GM19240 (cell line): ENCODE results near the gene TBC1D22A.

Experiments used
- DNase-seq: peaks from one replicate; pipeline ENCODE4 v3.0.0; 2011; ENCODE audit warnings: low spot score; ENCODE audit not compliant: insufficient read length

TBC1D22A gene

GRCh38 chr22:46991666-46992065 is 229.2 kb downstream of the TBC1D22A start:
- no peak for DNase-seq

- DNase-seq = no peak
Measured at GRCh38 chr22:46992121-46992731, 229.8 kb downstream of the TBC1D22A start.

- no peak for DNase-seq
Measured at GRCh38 chr22:46993633-46994032, 231.2 kb downstream of the TBC1D22A start.

GRCh38 chr22:46994265-46994664 is 231.8 kb downstream of the TBC1D22A start:
- no peak for DNase-seq

- DNase-seq = no peak
Measured at GRCh38 chr22:46994983-46995382, 232.5 kb downstream of the TBC1D22A start.

- no peak for DNase-seq
Measured at GRCh38 chr22:46995501-46996360, 233.3 kb downstream of the TBC1D22A start.

GRCh38 chr22:46996595-46997310 is 234.3 kb downstream of the TBC1D22A start:
- DNase-seq = no peak

- no peak for DNase-seq
Measured at GRCh38 chr22:46997311-46997970, 235.0 kb downstream of the TBC1D22A start.

GRCh38 chr22:46998331-46998730 is 235.9 kb downstream of the TBC1D22A start:
- DNase-seq = no peak

- DNase-seq = no peak
Measured at GRCh38 chr22:47000256-47000655, 237.8 kb downstream of the TBC1D22A start.

GRCh38 chr22:47000888-47001287 is 238.4 kb downstream of the TBC1D22A start:
- no peak for DNase-seq

GRCh38 chr22:47001288-47001687 is 238.8 kb downstream of the TBC1D22A start:
- no peak for DNase-seq

GRCh38 chr22:47002692-47003091 is 240.2 kb downstream of the TBC1D22A start:
- DNase-seq = no peak

GRCh38 chr22:47005506-47006408 is 243.3 kb downstream of the TBC1D22A start:
- DNase-seq = no peak

GRCh38 chr22:47006433-47006832 is 244.0 kb downstream of the TBC1D22A start:
- no peak for DNase-seq

GRCh38 chr22:47006869-47007268 is 244.4 kb downstream of the TBC1D22A start:
- no peak for DNase-seq

- no peak for DNase-seq
Measured at GRCh38 chr22:47007496-47007895, 245.0 kb downstream of the TBC1D22A start.

- no peak for DNase-seq
Measured at GRCh38 chr22:47008208-47008885, 245.9 kb downstream of the TBC1D22A start.

GRCh38 chr22:47009304-47010101 is 247.1 kb downstream of the TBC1D22A start:
- DNase-seq = no peak
